ENCODE data around the gene CCNI2.
A peak's percentile ranks its signal among the peaks of the same experiment; 100 is the strongest.

CCNI2 gene

DNA sequence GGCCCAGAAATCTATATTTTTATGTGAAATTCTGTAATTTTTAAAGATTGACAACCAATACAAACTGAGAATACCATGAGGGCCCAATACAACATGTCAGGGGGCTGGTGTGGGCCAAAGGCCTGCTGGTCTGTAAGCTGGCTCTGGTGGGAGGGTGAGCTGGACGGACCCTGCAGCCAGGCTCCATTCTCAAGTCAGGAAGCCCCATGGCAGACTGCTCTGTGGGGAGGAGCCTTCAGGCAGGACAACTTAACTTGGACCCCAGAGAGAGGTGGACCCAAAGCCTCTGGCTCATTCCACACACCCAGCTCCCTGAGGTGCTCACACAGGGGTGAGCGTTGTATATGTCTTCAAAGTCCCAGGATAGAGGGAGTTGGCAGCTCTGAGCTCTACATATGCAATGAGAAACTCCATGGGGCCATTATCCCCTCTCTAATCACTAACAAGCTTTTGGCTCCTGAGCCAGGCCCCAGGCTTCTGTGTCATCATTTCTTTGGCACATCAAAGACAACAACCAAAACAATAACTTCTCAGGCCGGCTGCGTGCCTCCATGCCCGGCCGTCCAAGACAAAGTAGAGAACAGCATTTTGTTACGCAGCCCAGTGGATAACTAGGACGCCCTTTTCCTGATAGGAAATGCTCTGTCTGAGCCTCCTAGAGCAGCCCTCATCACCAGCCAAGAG, 23.4 kb downstream of the CCNI2 start:
- Histone ChIP-seq H3K27ac (ENCODE audit: low read length) (no peak overlapping the region), H3K4me1 (ENCODE audit: control insufficient read depth, low read depth, low read length) (peaks cover 13% of the 10 kb centered on the region), H3K9me3 (ENCODE audit: control insufficient read depth, low read depth, low read length) (no peaks in the 10 kb centered on the region), H3K4me3 (ENCODE audit: low read length) (no peak overlapping the region), H3K36me3 (ENCODE audit: control insufficient read depth, low read depth, low read length) (no peaks in the 10 kb centered on the region), H3K9ac (ENCODE audit: low read length) (no peak overlapping the region), H3K27me3 (ENCODE audit: control insufficient read depth, insufficient read depth, low read length) (peaks cover 9% of the 10 kb centered on the region)

DNA sequence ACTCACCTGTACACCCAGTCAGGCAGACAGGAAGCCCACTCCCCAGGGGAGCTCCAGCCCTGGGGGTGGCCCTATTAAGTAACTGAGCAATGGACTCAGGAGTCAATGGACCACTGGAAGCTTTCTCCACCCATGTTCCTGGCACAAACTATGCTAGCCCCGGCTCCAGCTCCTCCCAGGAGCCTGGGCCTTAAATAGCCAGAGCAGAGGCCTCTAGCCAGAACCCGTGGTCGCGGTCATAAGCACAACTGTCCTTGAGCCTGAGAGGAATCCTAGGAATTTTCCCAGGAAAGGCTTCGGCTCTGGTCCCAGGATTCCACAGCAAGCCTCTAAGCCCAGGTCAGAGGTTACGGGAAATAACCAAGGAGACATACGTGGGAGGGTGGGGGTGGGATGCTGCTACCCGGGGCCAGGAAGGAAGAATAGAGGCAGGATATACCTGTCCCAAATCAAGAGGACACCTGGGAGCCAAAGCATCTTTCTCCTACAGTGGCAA, 24.3 kb downstream of the CCNI2 start:
- H3K27me3 ChIP-seq (ENCODE audit: control insufficient read depth, insufficient read depth, low read length): peaks cover 19% of the 10 kb centered on the region
- no peaks in the 10 kb centered on the region for H3K36me3 ChIP-seq (ENCODE audit: control insufficient read depth, low read depth, low read length)
- H3K4me1 ChIP-seq (ENCODE audit: control insufficient read depth, low read depth, low read length): peaks cover 22% of the 10 kb centered on the region
- no peak overlapping the region for H3K4me3 ChIP-seq (ENCODE audit: low read length)
- H3K27ac ChIP-seq (ENCODE audit: low read length): no peak overlapping the region
- H3K9ac ChIP-seq (ENCODE audit: low read length): no peak overlapping the region
- H3K9me3 ChIP-seq (ENCODE audit: control insufficient read depth, low read depth, low read length): no peaks in the 10 kb centered on the region

DNA sequence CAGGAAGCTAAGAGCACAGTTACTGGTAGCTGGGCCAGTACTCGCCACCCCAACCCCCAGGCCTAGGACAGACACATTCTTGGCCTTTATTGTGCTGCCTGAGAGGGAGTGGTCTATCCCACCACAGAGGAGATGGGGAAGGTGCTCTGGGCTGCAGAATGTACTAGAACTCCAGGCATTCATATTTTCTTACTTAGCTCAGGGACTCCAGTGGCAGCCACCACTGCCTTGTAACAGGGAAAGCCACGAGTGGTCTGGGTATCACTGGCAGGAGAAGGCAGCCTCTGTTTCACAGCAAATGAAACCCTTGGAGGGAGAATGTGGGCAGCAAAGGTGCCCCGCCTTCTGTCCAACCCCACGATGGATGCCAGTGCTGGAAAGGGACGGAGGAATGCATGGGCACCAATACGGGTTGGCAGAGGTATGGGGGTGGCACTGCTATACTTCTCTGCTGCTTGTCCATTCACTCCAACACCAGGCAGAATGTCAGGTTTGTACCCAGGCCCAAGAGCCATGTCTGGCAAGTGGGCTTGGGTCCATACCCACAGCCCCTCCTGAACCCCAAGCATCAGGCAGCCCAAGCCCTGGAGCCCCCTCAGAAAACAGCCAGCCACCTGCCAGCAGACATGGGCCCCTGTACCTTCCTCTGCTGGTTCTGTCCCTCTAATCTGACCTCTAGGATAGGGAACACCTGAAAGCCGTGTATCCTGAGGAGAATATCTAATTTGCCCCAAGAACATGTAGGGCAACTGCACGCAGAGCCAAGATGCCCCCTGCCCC, 25.3 kb downstream of the CCNI2 start:
- H3K4me1 ChIP-seq (ENCODE audit: control insufficient read depth, low read depth, low read length): peaks cover 22% of the 10 kb centered on the region
- H3K27ac ChIP-seq (ENCODE audit: low read length): no peak overlapping the region

GRCh38 chr5:132773114-132773513, 25.9 kb downstream of the CCNI2 start:
- peaks cover 29% of the 10 kb centered on the region for H3K27me3 ChIP-seq (ENCODE audit: control insufficient read depth, insufficient read depth, low read length)
- no peaks in the 10 kb centered on the region for H3K36me3 ChIP-seq (ENCODE audit: control insufficient read depth, low read depth, low read length)
- no peak overlapping the region for H3K27ac ChIP-seq (ENCODE audit: low read length)
- no peak overlapping the region for H3K9ac ChIP-seq (ENCODE audit: low read length)
- H3K9me3 ChIP-seq (ENCODE audit: control insufficient read depth, low read depth, low read length): no peaks in the 10 kb centered on the region
- H3K4me1 ChIP-seq (ENCODE audit: control insufficient read depth, low read depth, low read length): peaks cover 22% of the 10 kb centered on the region
- H3K4me3 ChIP-seq (ENCODE audit: low read length): no peak overlapping the region

More for the DNA sequence above, 25.3 kb downstream of the CCNI2 start:
- peaks cover 22% of the 10 kb centered on the region for H3K27me3 ChIP-seq (ENCODE audit: control insufficient read depth, insufficient read depth, low read length)
- no peak overlapping the region for H3K4me3 ChIP-seq (ENCODE audit: low read length)
- no peaks in the 10 kb centered on the region for H3K36me3 ChIP-seq (ENCODE audit: control insufficient read depth, low read depth, low read length)
- H3K9me3 ChIP-seq (ENCODE audit: control insufficient read depth, low read depth, low read length): no peaks in the 10 kb centered on the region
- H3K9ac ChIP-seq (ENCODE audit: low read length): no peak overlapping the region

- Histone ChIP-seq H3K27ac (ENCODE audit: low read length) (no peak overlapping the region), H3K36me3 (ENCODE audit: control insufficient read depth, low read depth, low read length) (no peaks in the 10 kb centered on the region), H3K9ac (ENCODE audit: low read length) (no peak overlapping the region), H3K9me3 (ENCODE audit: control insufficient read depth, low read depth, low read length) (no peaks in the 10 kb centered on the region), H3K27me3 (ENCODE audit: control insufficient read depth, insufficient read depth, low read length) (peaks cover 35% of the 10 kb centered on the region), H3K4me3 (ENCODE audit: low read length) (no peak overlapping the region), H3K4me1 (ENCODE audit: control insufficient read depth, low read depth, low read length) (peaks cover 22% of the 10 kb centered on the region)
These were observed 26.6 kb downstream of the CCNI2 start for GRCh38 chr5:132773601-132774355.

DNA sequence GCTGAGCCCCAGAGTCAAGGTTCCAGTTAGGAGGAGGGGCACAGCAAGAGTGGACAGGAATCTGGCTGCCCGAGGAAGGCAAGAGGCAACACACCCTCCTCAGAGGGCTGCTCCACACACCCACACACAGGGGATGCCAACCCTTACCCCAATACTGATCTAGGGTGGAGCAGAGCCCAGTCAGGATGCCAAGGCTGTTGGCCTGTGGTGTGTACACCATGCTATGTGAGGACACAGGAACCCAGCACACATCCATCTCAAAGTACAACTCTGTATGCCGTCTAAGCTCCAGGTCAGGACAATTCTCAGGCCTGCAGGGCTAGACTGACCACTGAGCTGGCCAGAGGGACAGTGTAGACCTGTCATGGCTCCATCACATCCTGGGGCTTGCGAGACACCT, 27.2 kb downstream of the CCNI2 start:
- no peaks in the 10 kb centered on the region for H3K36me3 ChIP-seq (ENCODE audit: control insufficient read depth, low read depth, low read length)
- peaks cover 42% of the 10 kb centered on the region for H3K27me3 ChIP-seq (ENCODE audit: control insufficient read depth, insufficient read depth, low read length)
- no peaks in the 10 kb centered on the region for H3K9me3 ChIP-seq (ENCODE audit: control insufficient read depth, low read depth, low read length)
- H3K27ac ChIP-seq (ENCODE audit: low read length): no peak overlapping the region
- peaks cover 22% of the 10 kb centered on the region for H3K4me1 ChIP-seq (ENCODE audit: control insufficient read depth, low read depth, low read length)
- H3K4me3 ChIP-seq (ENCODE audit: low read length): no peak overlapping the region
- no peak overlapping the region for H3K9ac ChIP-seq (ENCODE audit: low read length)

DNA sequence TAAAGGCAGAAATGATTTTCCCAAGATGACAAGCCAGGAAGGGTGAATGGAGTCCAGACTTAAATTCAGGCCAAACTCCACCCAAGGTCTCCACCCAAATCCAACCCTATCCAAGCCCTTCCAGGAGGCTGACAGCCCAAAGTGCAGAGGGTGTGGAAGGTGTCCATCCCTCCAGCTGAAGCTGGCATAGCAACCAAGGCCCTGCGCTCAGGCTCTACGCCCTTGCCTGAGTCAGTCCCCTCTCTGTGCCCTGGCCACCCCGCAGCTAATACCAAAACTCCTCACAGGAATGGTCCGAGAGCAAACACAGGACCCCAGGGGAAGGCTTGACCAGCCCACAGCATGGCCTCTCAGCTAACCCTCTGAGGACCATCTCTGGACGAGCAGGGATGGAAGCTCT, 27.7 kb downstream of the CCNI2 start:
- Histone ChIP-seq H3K36me3 (ENCODE audit: control insufficient read depth, low read depth, low read length) (no peaks in the 10 kb centered on the region), H3K9ac (ENCODE audit: low read length) (no peak overlapping the region), H3K27me3 (ENCODE audit: control insufficient read depth, insufficient read depth, low read length) (peaks cover 44% of the 10 kb centered on the region), H3K4me3 (ENCODE audit: low read length) (no peak overlapping the region), H3K27ac (ENCODE audit: low read length) (no peak overlapping the region), H3K4me1 (ENCODE audit: control insufficient read depth, low read depth, low read length) (peaks cover 22% of the 10 kb centered on the region), H3K9me3 (ENCODE audit: control insufficient read depth, low read depth, low read length) (no peaks in the 10 kb centered on the region)

GRCh38 chr5:132775476-132775961, 28.3 kb downstream of the CCNI2 start:
- Histone ChIP-seq H3K27ac (ENCODE audit: low read length) (no peak overlapping the region), H3K27me3 (ENCODE audit: control insufficient read depth, insufficient read depth, low read length) (peaks cover 44% of the 10 kb centered on the region), H3K4me3 (ENCODE audit: low read length) (peak overlapping the region; percentile 57), H3K36me3 (ENCODE audit: control insufficient read depth, low read depth, low read length) (no peaks in the 10 kb centered on the region), H3K4me1 (ENCODE audit: control insufficient read depth, low read depth, low read length) (peaks cover 21% of the 10 kb centered on the region), H3K9ac (ENCODE audit: low read length) (no peak overlapping the region), H3K9me3 (ENCODE audit: control insufficient read depth, low read depth, low read length) (no peaks in the 10 kb centered on the region)

DNA sequence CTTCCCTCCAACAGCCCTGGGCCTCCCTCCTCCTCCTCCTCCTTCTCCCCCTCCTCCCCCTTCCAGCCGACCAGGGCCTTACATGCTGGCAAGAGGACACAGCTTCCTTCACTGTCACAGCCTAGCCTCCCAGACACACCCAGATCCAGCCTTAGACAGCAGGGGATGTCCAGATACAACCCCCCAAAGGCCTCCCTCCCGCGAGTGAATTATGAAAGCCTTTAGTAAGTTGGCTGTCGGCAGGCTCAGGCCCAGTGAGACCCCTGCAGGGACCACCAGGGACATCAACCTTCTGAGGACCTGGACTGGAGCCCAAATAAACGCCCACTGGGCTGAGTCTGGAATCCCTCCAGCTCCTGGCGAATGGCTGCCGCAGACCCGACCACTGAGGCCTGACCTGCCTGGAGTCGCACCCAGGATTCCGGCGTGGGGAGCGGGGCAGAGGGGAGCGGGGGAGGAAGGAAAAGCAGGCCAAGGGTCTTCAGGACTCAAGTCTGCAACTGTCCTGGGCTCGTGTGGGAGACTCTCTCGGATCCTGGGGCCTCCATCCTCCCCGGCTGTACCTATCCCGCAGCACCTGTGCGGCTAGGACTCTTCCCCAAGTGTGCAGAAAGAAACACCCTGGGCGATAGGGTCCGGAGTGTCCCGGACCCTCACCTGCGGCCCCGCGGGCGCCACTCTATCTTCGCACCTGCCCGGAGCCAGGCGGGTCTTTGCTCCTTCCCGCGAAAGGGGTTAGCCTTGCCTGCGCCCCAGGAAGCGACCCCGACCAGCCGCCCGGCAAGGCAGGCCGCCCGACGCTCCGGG, 29.1 kb downstream of the CCNI2 start:
- Histone ChIP-seq H3K4me3 (ENCODE audit: low read length) (peak overlapping the region; percentile 57), H3K36me3 (ENCODE audit: control insufficient read depth, low read depth, low read length) (no peaks in the 10 kb centered on the region), H3K9me3 (ENCODE audit: control insufficient read depth, low read depth, low read length) (no peaks in the 10 kb centered on the region), H3K27me3 (ENCODE audit: control insufficient read depth, insufficient read depth, low read length) (peaks cover 44% of the 10 kb centered on the region), H3K4me1 (ENCODE audit: control insufficient read depth, low read depth, low read length) (peaks cover 15% of the 10 kb centered on the region), H3K9ac (ENCODE audit: low read length) (peak overlapping the region; percentile 22), H3K27ac (ENCODE audit: low read length) (no peak overlapping the region)

DNA sequence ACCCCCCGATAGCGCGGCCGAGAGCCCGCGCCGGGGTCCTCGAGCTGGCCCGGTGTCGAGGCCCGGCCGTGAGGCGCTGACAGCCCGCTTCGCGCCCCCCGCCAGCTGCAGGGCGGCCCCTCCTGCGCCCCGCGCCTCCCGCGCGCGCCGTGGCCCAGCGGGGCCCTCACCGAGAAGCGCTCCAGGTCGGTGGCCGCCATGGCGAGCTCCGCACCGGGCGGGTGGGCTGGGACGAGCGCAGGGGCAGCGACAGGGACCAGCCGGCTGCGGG, 29.6 kb downstream of the CCNI2 start:
- no peaks in the 10 kb centered on the region for H3K36me3 ChIP-seq (ENCODE audit: control insufficient read depth, low read depth, low read length)
- H3K27ac ChIP-seq (ENCODE audit: low read length): no peak overlapping the region
- peaks cover 46% of the 10 kb centered on the region for H3K27me3 ChIP-seq (ENCODE audit: control insufficient read depth, insufficient read depth, low read length)
- peak overlapping the region; percentile 57 for H3K4me3 ChIP-seq (ENCODE audit: low read length)
- no peak overlapping the region for H3K9ac ChIP-seq (ENCODE audit: low read length)
- peaks cover 13% of the 10 kb centered on the region for H3K4me1 ChIP-seq (ENCODE audit: control insufficient read depth, low read depth, low read length)
- H3K9me3 ChIP-seq (ENCODE audit: control insufficient read depth, low read depth, low read length): no peaks in the 10 kb centered on the region
